HG03135 (cell line): ENCODE results near the gene RMI2.

Source experiments
- ATAC-seq: cut with Tn5 transposase; IDR thresholded peaks from one replicate; pipeline ENCODE4 v1.9.1; 2021; ENCODE audit warnings: mild to moderate bottlenecking, moderate library complexity; ENCODE audit not compliant: unreplicated experiment

RMI2 gene

DNA sequence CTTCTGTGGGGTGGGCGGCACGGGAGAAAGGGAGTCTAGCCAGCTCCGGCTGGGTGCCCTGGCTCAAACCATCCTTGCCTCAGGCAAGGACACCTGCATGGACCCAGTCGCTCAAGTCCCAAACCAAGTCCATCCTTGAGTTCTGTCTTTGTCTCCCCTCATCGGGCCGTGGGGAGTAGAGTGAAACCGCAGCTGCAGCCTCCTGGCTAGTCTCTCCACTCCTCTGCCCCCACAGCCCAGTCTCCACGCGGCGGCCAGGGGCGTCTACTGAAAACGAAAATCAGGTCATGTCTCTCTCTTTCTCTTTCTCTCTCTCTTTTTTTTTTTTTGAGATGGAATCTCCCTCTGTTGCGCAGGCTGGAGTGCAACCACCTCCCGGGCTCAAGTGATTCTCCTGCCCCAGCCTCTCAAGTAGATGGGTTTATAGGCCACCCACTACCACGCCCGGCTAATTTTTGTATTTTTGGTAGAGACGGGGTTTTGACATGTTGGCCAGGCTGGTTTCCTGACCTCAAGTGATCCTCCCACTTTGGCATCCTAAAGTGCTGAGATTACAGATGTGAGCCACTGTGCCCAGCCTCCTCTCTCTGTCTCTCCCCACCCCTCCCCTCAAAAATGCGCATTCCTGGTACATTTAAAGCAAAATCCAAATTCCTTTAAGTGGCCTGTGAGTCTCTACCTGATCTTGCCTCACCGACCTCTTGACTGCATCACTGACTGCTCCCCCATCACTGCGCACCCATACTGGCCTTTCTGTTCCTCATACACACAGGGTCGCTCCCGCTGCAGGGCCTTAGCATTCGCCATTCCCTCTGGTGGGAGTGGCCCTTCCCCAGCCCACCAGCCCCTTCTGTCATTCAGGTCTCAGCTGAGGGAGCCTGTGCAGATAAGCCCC is 17.7 kb upstream of the RMI2 start:
- ATAC-seq: peak; percentile 30

DNA sequence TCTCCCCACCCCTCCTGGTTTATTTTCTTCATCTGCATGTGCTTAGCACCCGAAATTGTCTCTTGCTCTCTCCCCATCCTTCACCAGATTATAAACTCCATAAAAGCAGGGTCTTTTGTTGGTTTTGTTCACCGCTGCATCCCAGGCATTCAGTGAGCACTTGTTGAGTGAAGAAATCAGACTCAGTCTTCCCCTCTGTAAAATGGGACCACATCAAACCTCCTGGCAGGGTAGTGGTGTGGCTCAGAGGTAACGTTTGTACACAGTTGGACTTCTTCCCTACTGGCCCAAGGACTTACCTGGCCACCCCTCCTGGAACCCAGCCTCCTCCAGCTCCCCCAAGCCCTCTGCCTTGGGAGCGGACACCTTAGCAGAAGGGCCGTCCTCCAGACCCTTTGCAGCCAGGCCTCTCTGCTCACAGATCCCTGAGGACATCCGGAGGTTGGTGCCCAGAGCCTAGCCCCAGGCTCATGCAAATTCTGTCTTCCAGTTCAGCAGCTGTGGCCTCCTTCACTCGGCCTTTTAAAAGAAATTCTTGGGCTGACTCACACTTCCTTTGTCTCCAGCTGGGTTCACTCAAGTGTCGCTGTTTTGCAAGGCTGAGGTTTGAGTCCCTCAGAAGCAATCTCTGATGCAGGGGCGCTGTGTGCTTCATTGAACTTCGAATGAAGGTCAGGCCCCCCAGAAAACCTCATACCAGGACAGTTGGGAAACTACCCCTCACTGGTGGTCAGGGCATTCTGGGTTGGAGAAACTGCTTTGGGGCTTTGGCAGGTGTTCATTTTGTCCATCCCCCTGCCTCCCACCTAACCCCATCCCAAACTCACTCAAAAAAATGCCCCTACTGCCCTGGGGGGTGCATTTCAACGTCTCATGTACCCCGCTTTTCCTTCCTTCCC is 16.8 kb upstream of the RMI2 start:
- peak; percentile 72 for ATAC-seq

DNA sequence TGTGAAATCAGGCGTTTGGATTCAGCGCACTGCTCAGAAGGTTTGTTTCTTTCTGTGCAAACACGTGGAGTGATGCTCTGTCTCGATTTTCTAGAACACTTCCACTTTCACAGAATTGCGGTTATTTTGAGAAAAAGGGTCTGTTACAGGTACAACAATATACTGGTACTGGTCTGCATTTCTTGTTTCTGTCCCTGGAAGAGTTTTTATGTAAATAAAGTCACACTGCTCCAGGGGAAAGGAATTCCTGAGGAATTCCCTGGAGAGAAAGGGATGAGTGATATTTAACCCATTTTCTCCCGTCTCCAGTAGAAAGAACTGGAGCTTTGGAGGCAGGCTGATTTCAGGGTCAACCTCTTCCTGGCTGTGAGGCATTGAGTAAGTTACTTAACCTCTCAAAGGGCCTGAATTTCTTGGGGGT is 16.2 kb upstream of the RMI2 start:
- no peak for ATAC-seq

DNA sequence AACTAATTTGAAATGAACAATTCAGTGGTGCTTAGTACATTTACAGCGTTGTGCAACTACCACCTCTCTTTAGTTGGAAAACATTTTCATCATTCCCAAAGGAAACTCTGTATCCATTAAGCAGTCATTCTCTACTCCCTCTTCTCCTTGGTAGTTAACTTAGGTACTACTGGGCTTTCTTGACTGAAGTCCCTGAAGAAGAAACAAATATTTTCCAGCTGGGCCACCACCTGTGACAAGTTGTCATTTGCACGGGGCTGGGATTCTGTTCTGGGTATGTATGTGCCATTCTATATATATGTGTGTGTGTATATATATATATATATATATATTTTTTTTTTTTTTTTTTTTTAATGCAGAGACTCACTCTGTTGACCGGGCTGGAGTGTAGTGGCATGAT is 15.4 kb upstream of the RMI2 start:
- no peak for ATAC-seq

DNA sequence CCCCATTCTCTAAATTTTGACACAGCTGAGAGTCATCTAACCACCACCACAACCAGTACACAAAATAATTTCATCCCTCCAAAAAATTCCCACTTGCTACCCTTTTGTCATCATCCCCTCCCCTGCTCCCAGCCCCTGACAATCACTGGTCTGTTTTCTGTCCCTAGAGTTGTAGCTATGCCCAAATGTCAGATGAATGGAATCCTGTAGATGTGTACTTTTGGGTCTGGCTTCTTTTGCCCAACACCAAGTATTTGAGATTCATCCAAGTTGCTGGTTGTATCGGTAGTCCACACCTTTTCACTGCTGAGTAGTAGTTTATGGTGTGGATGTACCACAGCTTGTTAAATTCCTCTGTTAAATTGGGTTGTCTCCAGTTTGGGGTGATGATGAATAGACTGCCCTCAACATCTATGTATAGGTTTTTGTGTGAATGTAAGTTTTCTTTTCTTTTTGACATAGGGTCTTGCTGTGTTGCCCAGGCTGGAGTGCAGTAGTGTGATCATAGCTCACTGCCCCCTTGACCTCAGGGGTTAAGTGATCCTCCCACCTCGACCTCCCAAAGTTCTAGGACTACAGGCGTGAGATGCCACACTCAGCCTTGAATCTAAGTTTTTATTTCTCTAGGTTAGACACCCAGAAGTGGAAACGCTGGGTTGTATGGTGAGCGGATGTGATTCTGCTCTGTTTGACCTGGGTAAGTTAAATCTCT is 14.6 kb upstream of the RMI2 start:
- no peak for ATAC-seq

DNA sequence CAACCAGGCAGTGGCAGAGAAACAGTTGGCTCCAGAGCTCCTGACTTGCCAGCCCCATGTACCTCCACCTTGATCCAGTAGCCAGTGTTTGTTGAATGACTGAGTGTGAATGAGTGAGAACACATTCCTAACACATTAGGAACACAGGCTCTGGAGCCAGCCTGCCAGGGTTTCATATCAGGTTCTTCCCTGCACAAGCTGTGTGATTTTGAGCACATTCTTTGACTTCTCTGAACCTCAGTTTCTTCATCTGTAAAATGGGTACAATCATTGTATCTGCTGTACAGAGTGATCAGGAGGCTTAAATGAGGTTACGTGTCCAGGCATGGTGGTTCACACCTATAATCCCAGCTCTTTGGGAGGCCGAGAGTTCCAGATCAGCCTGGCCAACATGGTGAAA is 13.3 kb upstream of the RMI2 start:
- no peak for ATAC-seq

DNA sequence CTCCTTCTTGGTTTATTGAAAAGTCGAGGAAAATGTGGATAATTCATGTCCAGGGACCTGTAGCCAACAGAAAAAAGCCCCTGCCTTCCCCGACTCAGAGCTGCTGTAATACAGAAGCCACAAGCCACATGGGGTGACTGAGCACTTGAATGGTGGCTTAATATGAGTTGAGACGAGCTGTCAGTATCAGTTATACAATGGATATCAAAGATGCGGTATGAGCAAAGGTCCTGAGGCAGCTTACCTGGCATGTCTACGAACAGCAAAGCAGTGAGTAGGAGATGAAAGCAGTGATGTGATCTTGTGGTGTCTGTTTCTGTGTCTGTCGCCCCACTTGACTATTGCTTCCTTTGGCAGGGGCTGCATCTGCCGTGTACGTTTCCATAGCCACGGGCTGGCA is 12.2 kb upstream of the RMI2 start:
- no peak for ATAC-seq

DNA sequence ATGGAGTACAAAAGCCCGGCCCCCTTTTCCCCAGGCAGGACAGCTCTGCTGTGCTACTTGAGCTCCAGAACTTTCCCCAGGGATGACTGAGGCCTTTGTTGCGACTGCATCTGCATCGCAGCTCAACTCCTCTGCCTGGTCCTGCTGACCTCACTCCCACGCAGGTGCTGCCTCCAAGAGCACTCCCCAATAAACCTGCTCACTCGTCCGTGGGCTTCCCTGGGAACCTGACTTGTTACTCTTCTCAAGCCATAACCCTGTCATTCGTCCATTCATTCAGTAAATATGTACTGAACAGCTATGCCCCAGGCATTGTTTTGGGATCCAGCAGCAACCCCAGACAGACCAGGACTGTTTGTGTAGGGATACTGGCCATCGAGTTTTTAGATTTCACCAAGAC is 11.6 kb upstream of the RMI2 start:
- no peak for ATAC-seq

DNA sequence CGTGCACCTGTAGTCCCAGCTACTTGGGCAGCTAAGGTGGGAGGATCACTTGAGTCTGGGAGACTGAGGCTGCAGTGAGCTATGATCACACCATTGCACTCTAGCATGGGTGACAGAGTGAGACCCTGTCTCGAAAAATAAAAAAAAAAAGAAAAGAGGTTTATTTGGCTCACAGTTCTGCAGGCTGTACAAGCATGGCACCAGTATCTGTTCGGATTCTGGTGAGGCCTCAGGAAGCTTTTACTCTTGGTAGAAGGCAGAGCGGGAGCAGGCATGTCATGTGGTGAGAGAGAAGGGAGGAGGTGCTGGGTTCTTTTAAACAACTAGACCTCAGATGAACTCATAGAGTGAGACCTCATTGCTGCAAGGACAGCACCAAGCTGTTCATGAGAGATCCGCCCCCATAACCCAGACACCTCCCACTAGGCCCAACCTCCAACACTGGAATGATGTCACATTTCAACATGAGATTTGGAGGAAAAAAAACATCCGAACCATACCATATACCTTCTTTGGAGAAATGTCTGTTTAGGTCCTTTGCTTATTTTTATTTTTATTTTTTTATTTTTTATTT is 10.3 kb upstream of the RMI2 start:
- no peak for ATAC-seq

DNA sequence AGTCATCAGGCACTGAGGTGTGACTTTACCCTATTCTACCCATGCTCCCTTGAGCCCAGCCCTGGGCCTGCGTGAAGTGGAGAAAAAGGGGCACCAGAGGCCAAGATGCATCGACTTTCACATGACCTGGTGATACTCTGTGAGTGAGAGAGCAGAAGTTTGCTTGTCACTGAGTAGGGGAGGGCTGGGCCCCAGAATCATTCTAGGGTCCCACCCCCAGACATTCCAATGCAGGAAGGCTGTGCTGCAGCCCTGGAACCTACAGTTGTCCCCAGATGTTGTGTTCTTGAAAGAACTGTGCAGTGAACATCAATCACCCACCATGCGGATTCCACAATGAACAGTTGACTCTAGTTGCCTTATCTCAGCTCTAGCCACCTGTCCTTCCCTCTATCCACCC is 6.2 kb upstream of the RMI2 start:
- no peak for ATAC-seq

DNA sequence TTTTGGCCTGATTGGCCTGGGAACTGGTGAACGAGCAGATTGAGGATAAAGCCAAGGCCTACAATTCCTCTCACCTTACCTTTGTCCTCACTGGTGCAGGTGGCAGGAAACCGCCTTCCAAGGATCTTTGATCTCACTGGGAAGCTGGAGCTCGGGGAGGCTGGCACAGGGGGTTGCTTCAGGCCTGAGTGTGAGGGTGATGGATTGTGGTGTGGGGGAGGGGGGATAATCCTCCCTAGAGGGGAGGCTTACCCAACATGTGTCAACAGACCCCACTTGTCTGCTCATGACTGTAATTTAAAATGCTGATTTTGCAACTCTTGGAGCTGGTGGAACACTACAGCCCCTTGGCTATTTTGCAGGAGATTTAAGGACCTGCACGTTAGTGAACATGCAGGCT is 4.5 kb upstream of the RMI2 start:
- no peak for ATAC-seq

DNA sequence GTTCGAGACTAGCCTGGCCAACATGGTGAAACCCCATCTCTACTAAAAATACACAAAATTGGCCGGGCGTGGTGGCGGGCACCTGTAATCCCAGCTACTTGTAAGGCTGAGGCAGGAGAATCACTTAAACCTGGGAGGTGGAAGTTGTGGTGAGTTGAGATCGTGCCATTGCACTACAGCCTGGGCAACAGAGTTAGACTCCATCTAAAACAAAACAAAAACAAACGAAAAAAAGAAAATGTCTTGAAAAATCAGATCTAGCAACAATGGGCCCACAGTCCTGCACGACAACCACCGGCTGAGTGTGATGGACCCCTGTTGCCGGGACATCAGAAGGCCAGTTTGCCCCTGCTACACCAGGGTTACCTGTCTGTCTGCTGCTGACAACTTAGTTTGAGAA is 3.9 kb upstream of the RMI2 start:
- ATAC-seq: no peak

DNA sequence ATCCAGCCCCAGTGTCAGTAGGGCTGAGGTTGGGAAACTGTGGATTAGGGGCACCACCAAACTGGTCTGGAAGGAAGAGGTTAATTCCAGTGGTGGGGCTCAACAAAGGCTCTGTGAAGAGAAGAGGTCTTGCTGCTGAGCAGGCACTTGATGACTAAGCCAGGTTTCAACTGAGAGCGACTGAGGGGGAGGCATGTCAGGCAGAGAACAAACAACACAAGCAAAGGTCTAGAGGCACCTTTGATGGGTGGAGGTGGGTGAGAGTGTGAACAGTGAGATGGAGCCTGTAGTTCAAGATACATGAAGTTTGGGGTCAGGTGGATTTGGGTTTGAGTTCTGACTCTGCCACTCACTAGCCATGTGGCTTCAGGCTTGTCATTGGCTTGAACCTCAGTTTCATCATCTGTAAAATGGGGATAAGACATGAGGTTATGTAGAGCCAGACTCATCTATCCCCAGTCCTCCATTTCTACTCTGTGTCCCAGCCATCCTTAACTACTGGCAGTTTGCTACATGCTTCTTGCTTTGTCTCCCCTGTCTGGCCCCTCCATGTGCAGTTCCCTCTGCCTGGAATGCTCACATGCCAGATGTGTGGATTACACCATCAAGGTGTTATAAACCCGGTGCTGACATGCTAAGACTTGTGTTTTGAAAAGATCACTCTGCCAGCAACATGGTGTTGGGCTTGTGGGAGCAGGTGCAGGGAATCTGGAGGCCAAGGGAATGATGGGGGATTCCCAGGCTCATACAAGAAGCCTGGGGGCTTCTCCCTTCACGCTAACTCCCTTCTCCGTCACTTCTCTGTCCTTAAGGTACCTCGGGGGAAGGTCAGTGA is 3.0 kb upstream of the RMI2 start:
- ATAC-seq: no peak

DNA sequence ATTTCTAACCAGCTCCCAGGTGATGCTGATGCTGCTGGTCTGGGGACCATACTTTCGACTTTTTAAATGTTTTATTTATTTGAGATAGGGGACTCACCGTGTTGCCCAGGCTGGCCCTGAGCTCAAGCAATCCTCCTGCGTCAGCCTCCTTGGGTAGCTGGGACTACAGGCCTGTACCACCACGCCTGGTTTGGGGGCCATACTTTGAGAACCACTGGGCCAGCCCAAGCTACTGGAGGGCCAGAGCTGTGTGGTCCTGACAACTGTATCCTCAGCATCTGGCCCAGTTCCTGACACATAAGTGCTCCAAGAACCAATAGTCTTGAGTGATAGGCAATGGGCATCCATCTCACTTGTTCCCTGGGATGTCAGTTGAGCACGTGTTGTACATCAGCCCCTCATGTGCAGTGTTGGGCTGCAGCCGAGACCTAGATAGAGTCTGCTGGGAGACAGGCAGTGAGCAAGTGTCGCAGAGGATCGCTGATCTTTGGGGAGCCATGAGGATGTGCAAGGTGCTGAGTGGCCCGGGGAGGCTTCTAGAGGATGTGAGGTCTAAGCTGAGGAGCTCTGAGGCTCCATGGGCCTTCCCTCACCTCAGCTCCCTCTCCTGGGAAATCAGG is 1.6 kb downstream of the RMI2 start:
- no peak for ATAC-seq

DNA sequence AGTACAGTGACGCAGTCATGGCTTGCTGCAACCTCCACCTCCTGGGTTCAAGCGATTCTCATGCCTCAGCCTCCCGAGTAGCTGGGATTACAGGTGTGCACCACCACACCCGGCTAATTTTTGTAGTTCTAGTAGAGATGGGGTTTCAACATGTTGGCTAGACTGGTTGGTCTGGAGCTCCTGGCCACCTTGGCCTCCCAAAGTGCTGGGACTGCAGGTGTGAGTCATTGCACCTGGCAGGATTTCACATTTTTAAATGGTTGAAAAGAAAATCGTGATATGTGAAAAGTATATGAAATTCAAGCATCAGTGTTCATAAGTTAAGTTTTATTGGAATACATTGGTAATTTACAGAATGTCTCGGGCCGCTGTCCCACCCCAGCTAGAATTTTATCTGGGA is 2.6 kb downstream of the RMI2 start:
- no peak for ATAC-seq

DNA sequence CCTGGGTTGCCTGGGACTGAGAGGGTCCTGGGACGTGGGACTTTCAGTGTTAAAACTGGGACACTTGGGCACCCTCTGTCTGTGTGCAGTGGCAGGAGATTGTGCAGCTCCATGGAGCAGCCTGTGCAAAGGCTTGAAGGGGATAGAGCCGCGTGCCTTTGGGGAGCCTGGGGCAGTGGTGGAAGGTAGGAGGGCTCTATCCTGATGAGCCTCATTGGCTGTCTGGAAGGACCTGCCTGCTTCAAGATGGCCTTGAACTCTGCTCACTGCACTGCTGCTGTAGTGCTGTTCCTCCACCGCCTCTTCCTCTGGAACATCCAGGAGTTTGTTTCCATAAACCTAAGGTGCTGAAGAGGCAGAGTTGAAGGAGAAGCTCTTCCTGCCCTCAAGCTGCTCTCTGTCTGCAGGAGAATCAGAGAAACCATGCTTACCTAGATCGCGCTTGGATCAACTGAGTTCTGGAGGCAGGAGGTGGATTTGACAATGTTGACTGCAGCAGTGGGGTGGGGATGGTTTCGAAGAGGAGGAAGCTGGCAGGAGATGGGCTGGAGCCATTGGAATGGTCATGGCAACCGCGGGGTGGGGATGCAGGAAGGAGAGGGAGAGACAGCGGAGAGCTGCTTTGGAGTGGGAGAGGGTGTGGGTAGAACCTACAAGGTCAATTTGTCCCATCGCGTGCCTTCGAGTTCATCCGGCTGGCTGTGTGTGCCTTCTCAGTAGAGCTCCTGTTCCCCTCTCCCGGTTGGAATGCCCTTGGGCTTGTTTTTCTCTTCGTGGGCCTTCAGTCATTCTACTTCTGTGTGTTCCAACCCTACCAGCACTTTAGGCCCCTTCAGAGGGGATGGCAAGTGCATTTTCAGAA is 3.7 kb downstream of the RMI2 start:
- ATAC-seq: no peak

DNA sequence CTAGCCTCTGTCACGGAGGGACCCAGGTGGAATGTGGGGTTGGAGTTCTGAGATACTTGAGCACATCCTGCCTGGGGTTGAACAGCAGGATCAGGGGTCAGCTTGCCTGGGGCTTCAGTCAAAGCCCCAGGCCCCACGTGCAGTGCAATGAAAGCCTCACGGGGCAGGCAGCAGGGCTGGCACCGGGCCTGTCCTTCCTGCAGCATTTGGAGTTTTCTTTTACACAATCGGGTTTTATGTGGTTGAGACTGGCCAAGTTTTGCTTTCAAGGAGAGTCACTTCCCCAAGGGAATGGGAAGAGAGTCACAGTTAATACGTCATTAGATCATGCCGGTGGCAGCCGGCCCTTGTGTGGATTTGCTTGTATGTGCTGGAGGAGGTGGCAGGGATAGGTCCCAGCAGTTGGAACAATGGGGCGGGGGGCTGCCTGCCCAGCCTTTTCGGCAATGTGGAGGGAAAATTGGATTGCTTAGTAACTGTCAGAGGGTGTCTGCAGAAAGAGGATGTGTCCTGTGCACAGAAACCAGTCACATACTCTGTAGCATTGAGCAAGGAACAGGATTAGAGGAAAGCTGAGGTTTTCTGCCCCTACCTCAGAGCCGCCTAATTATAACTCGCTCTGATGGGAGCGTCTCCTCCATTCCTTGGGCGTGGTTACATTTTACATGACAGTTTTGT is 4.5 kb downstream of the RMI2 start:
- ATAC-seq: no peak

DNA sequence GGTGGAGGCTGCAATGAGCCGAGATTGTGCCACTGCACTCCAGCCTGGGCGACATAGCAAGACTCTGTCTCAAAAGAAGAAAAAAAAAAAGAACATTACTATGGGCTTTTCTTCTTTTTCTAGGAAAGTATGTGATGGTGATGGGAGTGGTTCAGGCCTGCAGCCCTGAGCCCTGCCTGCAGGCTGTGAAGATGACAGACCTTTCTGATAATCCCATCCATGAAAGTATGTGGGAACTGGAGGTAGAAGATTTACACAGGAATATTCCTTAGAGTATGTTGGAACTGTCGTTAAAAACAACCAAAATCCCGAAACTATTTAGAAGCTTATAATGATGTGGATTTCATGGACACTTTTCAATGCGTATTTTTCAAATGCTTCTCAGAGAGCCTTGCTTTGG is 5.3 kb downstream of the RMI2 start:
- ATAC-seq: no peak
